GM19467 (cell line): Measurements from ENCODE around the gene ATP8A1.

Experiments
- ATAC-seq: cut with Tn5 transposase; IDR thresholded peaks from one replicate; pipeline ENCODE4 v1.9.1; 2021; ENCODE audit warnings: mild to moderate bottlenecking, moderate library complexity; ENCODE audit not compliant: unreplicated experiment

ATP8A1 gene

GRCh38 chr4:42627885-42628646, 28.8 kb downstream of the ATP8A1 start:
- peak; percentile 93 for ATAC-seq

- ATAC-seq = no peak
Observed at GRCh38 chr4:42626629-42627146, 30.2 kb downstream of the ATP8A1 start.

GRCh38 chr4:42625329-42625728, 31.6 kb downstream of the ATP8A1 start:
- ATAC-seq = no peak

GRCh38 chr4:42624551-42624950, 32.4 kb downstream of the ATP8A1 start:
- ATAC-seq = no peak

GRCh38 chr4:42618023-42618422, 38.9 kb downstream of the ATP8A1 start:
- no peak for ATAC-seq

GRCh38 chr4:42617030-42617429, 39.9 kb downstream of the ATP8A1 start:
- ATAC-seq = no peak

GRCh38 chr4:42616572-42616971, 40.3 kb downstream of the ATP8A1 start:
- ATAC-seq = no peak

- ATAC-seq = no peak
Observed at GRCh38 chr4:42615131-42615763, 41.7 kb downstream of the ATP8A1 start.

GRCh38 chr4:42612898-42613297, 44.0 kb downstream of the ATP8A1 start:
- ATAC-seq = no peak

- no peak for ATAC-seq
Observed at GRCh38 chr4:42610941-42611340, 46.0 kb downstream of the ATP8A1 start.

GRCh38 chr4:42609051-42609450, 47.9 kb downstream of the ATP8A1 start:
- ATAC-seq = no peak

- no peak for ATAC-seq
Observed at GRCh38 chr4:42608551-42608950, 48.4 kb downstream of the ATP8A1 start.

- ATAC-seq = no peak
Observed at GRCh38 chr4:42607011-42607726, 49.7 kb downstream of the ATP8A1 start.

GRCh38 chr4:42605264-42605663, 51.6 kb downstream of the ATP8A1 start:
- no peak for ATAC-seq

GRCh38 chr4:42603862-42604261, 53.0 kb downstream of the ATP8A1 start:
- no peak for ATAC-seq

- ATAC-seq = no peak
Observed at GRCh38 chr4:42600578-42600977, 56.3 kb downstream of the ATP8A1 start.

- ATAC-seq = peak; percentile 86
Observed at GRCh38 chr4:42596918-42597317, 60.0 kb downstream of the ATP8A1 start.

- no peak for ATAC-seq
Observed at GRCh38 chr4:42594888-42595287, 62.0 kb downstream of the ATP8A1 start.

- no peak for ATAC-seq
Observed at GRCh38 chr4:42588909-42589308, 68.0 kb downstream of the ATP8A1 start.

GRCh38 chr4:42586775-42587174, 70.1 kb downstream of the ATP8A1 start:
- ATAC-seq = no peak

GRCh38 chr4:42579903-42580302, 77.0 kb downstream of the ATP8A1 start:
- ATAC-seq = no peak

GRCh38 chr4:42578187-42578586, 78.7 kb downstream of the ATP8A1 start:
- no peak for ATAC-seq
